22Rv1 (cell line): ENCODE data around the gene DENND4A.

ENCODE experiments used
- ZFX ChIP-seq: fragments of 450-650 bp; IDR thresholded peaks from 2 replicates; pipeline ENCODE4 v1.6.1; 2017; ENCODE audit warnings: antibody characterized with exemption, borderline replicate concordance
- TF ChIP-seq, protein P1 (sequence below): fragments of 450-650 bp; IDR thresholded peaks from 2 replicates; pipeline ENCODE4 v1.5.1; 2017; ENCODE audit warnings: mild to moderate bottlenecking

DNA sequence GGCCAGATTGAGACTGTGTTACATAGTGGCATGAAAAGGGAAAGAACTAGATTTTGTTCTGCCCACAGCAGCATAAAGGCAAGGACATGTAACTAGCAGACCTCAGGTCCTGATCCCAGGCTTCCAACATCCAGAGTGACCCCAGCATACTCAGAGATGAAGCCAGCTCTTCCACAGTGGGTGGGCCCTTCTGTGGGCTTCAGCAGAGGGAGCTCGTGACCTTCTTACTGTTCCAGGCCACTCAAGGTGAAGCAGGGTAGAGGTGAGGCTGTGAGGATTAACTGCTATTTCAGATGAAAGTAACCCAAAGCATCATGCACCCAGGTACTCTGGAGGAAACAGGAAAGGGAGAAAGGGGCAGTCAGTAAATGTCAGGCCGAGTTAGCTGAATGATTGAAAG is 171.3 kb downstream of the DENND4A start:
- TF ChIP-seq, protein P1, sequence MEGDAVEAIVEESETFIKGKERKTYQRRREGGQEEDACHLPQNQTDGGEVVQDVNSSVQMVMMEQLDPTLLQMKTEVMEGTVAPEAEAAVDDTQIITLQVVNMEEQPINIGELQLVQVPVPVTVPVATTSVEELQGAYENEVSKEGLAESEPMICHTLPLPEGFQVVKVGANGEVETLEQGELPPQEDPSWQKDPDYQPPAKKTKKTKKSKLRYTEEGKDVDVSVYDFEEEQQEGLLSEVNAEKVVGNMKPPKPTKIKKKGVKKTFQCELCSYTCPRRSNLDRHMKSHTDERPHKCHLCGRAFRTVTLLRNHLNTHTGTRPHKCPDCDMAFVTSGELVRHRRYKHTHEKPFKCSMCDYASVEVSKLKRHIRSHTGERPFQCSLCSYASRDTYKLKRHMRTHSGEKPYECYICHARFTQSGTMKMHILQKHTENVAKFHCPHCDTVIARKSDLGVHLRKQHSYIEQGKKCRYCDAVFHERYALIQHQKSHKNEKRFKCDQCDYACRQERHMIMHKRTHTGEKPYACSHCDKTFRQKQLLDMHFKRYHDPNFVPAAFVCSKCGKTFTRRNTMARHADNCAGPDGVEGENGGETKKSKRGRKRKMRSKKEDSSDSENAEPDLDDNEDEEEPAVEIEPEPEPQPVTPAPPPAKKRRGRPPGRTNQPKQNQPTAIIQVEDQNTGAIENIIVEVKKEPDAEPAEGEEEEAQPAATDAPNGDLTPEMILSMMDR, result no peak
- no peak for TF ChIP-seq ZFX
